SK-N-SH treated with all-trans-retinoic acid at 6 μM for 48 hours (cell line): ENCODE data around the gene DMAC2L.

Experiments
- TCF4 ChIP-seq: fragments of 250-450 bp; sonication (Bioruptor Pico); IDR thresholded peaks from 2 replicates; pipeline ENCODE4 v1.8.0; 2021; ENCODE audit warnings: mild to moderate bottlenecking, moderate library complexity, borderline replicate concordance
- TOX ChIP-seq: fragments of 250-450 bp; sonication (Bioruptor Pico); IDR thresholded peaks from 2 replicates; pipeline ENCODE4 v1.8.0; 2021; ENCODE audit warnings: mild to moderate bottlenecking, moderate library complexity, borderline replicate concordance
- ZNF70 ChIP-seq: fragments of 450-650 bp; formaldehyde crosslinking; IDR thresholded peaks from 2 replicates; pipeline ENCODE4 v1.5.0; 2020; ENCODE audit warnings: mild to moderate bottlenecking, moderate library complexity
- ZNF8 ChIP-seq: fragments of 450-650 bp; formaldehyde crosslinking; IDR thresholded peaks from 2 replicates; pipeline ENCODE4 v1.5.0; 2020; ENCODE audit warnings: mild to moderate bottlenecking, moderate library complexity
- TF ChIP-seq, protein P1 (sequence below): fragments of 250-450 bp; sonication (Bioruptor Pico); IDR thresholded peaks from 2 replicates; pipeline ENCODE4 v1.8.0; 2020; ENCODE audit warnings: mild to moderate bottlenecking, moderate library complexity, borderline replicate concordance
- TF ChIP-seq, protein P2 (sequence below): fragments of 250-450 bp; sonication (Bioruptor Pico); IDR thresholded peaks from 2 replicates; pipeline ENCODE4 v1.5.1; 2020; ENCODE audit warnings: low read depth, mild to moderate bottlenecking, moderate library complexity

DNA sequence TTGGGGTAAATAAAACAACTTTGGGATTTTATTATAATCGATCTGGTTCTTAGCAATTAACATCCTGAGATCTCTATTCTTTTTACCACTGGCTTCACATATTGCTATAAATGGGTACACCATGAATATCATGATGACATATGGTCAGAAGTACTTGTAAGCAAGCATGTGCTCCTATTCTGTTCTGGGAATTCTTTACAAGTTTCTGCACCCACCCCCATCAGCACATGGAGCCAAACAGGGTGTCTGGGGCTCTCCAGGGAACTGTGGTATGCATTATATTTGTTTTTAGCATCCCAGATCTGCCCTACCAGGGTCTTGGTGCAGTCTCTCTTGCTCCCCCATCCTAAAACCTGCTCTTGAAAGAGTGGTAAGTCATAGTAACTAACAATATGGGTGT lies 31.3 kb downstream of the DMAC2L start:
- TF ChIP-seq TCF4 (CRISPR knock-in tag) (no peak), ZNF8 (CRISPR knock-in tag) (no peak), ZNF70 (CRISPR knock-in tag) (no peak), TOX (CRISPR knock-in tag) (no peak)
- TF ChIP-seq, protein P1, sequence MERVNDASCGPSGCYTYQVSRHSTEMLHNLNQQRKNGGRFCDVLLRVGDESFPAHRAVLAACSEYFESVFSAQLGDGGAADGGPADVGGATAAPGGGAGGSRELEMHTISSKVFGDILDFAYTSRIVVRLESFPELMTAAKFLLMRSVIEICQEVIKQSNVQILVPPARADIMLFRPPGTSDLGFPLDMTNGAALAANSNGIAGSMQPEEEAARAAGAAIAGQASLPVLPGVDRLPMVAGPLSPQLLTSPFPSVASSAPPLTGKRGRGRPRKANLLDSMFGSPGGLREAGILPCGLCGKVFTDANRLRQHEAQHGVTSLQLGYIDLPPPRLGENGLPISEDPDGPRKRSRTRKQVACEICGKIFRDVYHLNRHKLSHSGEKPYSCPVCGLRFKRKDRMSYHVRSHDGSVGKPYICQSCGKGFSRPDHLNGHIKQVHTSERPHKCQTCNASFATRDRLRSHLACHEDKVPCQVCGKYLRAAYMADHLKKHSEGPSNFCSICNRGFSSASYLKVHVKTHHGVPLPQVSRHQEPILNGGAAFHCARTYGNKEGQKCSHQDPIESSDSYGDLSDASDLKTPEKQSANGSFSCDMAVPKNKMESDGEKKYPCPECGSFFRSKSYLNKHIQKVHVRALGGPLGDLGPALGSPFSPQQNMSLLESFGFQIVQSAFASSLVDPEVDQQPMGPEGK (CRISPR knock-in tag), result no peak
- TF ChIP-seq, protein P2, sequence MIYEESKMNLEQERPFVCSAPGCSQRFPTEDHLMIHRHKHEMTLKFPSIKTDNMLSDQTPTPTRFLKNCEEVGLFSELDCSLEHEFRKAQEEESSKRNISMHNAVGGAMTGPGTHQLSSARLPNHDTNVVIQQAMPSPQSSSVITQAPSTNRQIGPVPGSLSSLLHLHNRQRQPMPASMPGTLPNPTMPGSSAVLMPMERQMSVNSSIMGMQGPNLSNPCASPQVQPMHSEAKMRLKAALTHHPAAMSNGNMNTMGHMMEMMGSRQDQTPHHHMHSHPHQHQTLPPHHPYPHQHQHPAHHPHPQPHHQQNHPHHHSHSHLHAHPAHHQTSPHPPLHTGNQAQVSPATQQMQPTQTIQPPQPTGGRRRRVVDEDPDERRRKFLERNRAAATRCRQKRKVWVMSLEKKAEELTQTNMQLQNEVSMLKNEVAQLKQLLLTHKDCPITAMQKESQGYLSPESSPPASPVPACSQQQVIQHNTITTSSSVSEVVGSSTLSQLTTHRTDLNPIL, result no peak
